ENCODE results near the gene PTMS. TPM values are rescaled to one million over a fixed set of nuclear protein-coding genes. Genes with fewer than 3 reads are reported as not detected.

The PTMS gene
- total and polyA plus RNA-seq, 7 donors = 93.2 to 392 (median 198) TPM

GRCh38 chr12:6818645-6819044 is 52.5 kb downstream of the PTMS start:
- TF ChIP-seq EP300 (IDR thresholded peaks at IDR 0.05) = no peak
- TF ChIP-seq POLR2AphosphoS5 (IDR thresholded peaks at IDR 0.05) = no peak
- TF ChIP-seq POLR2A (IDR thresholded peaks at IDR 0.05) = no peak
- no peak for TF ChIP-seq CTCF (IDR thresholded peaks at IDR 0.05)
- no peak overlapping the region for H3K27ac ChIP-seq
- H3K9me3 ChIP-seq = no peaks in the 10 kb centered on the region
- no peaks in the 10 kb centered on the region for H3K27me3 ChIP-seq
- 90 to 93% methylated on average over 5 of the region's 5 CpGs for WGBS, 2 donors
- peaks cover 0 to 18% (median 15%) of the 10 kb centered on the region in 4 donors for H3K4me1 ChIP-seq
- no peak overlapping the region for H3K4me3 ChIP-seq
- intact Hi-C loops (cut with DNase I) = no loop called here
- DNase-seq = no peak
- H3K36me3 ChIP-seq = no peaks in the 10 kb centered on the region

DNA sequence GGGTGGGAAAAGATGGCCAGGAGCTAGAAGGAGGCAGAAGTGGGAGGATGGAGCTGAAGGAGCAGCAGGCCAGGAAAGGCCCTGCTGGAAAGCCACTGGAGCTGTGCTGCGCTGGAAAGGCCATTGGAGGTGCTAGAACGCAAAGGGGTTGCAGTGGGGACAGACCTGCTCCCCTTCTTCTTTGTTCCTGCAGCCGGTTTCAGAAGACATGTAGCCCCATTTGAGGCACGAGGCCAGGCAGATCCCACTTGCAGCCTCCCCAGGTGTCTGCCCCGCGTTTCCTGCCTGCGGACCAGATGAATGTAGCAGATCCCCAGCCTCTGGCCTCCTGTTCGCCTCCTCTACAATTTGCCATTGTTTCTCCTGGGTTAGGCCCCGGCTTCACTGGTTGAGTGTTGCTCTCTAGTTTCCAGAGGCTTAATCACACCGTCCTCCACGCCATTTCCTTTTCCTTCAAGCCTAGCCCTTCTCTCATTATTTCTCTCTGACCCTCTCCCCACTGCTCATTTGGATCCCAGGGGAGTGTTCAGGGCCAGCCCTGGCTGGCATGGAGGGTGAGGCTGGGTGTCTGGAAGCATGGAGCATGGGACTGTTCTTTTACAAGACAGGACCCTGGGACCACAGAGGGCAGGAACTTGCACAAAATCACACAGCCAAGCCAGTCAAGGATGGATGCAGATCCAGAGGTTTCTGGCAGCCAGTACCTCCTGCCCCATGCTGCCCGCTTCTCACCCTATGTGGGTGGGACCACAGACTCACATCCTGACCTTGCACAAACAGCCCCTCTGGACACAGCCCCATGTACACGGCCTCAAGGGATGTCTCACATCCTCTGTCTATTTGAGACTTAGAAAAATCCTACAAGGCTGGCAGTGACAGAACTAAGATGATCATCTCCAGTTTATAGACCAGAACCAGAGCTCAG is 53.2 kb downstream of the PTMS start:
- Histone ChIP-seq H3K4me1 (peaks cover 0 to 18% (median 15%) of the 10 kb centered on the region in 4 donors), H3K4me3 (no peak overlapping the region), H3K27me3 (no peaks in the 10 kb centered on the region), H3K36me3 (no peaks in the 10 kb centered on the region), H3K9me3 (no peaks in the 10 kb centered on the region), H3K27ac (no peak overlapping the region)
- TF ChIP-seq CTCF (IDR thresholded peaks at IDR 0.05) = no peak
- TF ChIP-seq EP300 (IDR thresholded peaks at IDR 0.05) = no peak
- TF ChIP-seq POLR2AphosphoS5 (IDR thresholded peaks at IDR 0.05) = no peak
- no peak for TF ChIP-seq POLR2A (IDR thresholded peaks at IDR 0.05)
- intact Hi-C loops (cut with DNase I) = no loop called here
- WGBS, 2 donors = 88 to 91% methylated on average over 13 of the region's 13 CpGs
- no peak for DNase-seq

GRCh38 chr12:6820166-6820565 is 54.0 kb downstream of the PTMS start:
- H3K27me3 ChIP-seq = no peaks in the 10 kb centered on the region
- H3K4me3 ChIP-seq = no peak overlapping the region
- no peaks in the 10 kb centered on the region for H3K36me3 ChIP-seq
- H3K9me3 ChIP-seq = no peaks in the 10 kb centered on the region
- no peak overlapping the region for H3K27ac ChIP-seq
- H3K4me1 ChIP-seq = peaks cover 0 to 21% (median 17%) of the 10 kb centered on the region in 4 donors
- no peak for TF ChIP-seq CTCF (IDR thresholded peaks at IDR 0.05)
- TF ChIP-seq POLR2AphosphoS5 (IDR thresholded peaks at IDR 0.05) = no peak
- no peak for TF ChIP-seq POLR2A (IDR thresholded peaks at IDR 0.05)
- TF ChIP-seq EP300 (IDR thresholded peaks at IDR 0.05) = no peak
- no peak for DNase-seq
- intact Hi-C loops (cut with DNase I) = no loop called here
- WGBS, 2 donors = 80 to 89% methylated on average over 5 of the region's 5 CpGs

Other genes with a start within 250 kb of the PTMS start
- 1,000 to 10,000 TPM; 1,653 to 2,501 (median 2,098) TPM for gene GAPDH, start 231.8 kb upstream of the PTMS start, total RNA-seq
- gene GAPDH, start 231.8 kb upstream of the PTMS start, polyA plus RNA-seq = 1,000 to 10,000 TPM; 2,564 to 3,219 (median 3,101) TPM
- gene IFFO1, start 210.3 kb upstream of the PTMS start, total RNA-seq = 10 to 100 TPM; 15.3 to 34.3 (median 22.7) TPM
- gene IFFO1, start 210.3 kb upstream of the PTMS start, polyA plus RNA-seq = 10 to 100 TPM in 1 of 3 donors, 1 to 10 TPM in 2; 1.8 to 14.0 (median 4.2) TPM
- 10 to 100 TPM in 3 of 4 donors, 1 to 10 TPM in 1; 6.1 to 30.1 (median 23.2) TPM for gene NOP2, start 198.1 kb upstream of the PTMS start, total RNA-seq
- gene NOP2, start 198.1 kb upstream of the PTMS start, polyA plus RNA-seq = 10 to 100 TPM in 1 of 3 donors, 1 to 10 TPM in 2; 6.2 to 39.2 (median 7.8) TPM
- gene CHD4, start 159.0 kb upstream of the PTMS start, total RNA-seq = 100 to 1,000 TPM; 204 to 254 (median 217) TPM
- 100 to 1,000 TPM in 1 of 3 donors, 10 to 100 TPM in 2; 49.2 to 113 (median 53.6) TPM for gene CHD4, start 159.0 kb upstream of the PTMS start, polyA plus RNA-seq
- gene LPAR5, start 130.4 kb upstream of the PTMS start, total RNA-seq = 1 to 10 TPM in 2 of 4 donors, under 1 TPM in 2; 0.27 to 1.5 (median 0.67) TPM
- gene LPAR5, start 130.4 kb upstream of the PTMS start, polyA plus RNA-seq = 10 to 100 TPM in 1 of 3 donors, 1 to 10 TPM in 2; 4.2 to 16.5 (median 6.0) TPM
- gene ACRBP, start 118.9 kb upstream of the PTMS start, total RNA-seq = 1 to 10 TPM; 1.2 to 3.9 (median 1.6) TPM
- 1 to 10 TPM in 2 of 3 donors, not detected in 1; 2.3 to 3.1 TPM for gene ACRBP, start 118.9 kb upstream of the PTMS start, polyA plus RNA-seq
- gene ING4, start 103.2 kb upstream of the PTMS start, total RNA-seq = 10 to 100 TPM; 52.8 to 85.9 (median 63.4) TPM
- 10 to 100 TPM; 37.8 to 59.5 (median 42.5) TPM for gene ING4, start 103.2 kb upstream of the PTMS start, polyA plus RNA-seq
- 10 to 100 TPM; 24.0 to 32.6 (median 28.7) TPM for gene ZNF384, start 77.0 kb upstream of the PTMS start, total RNA-seq
- 10 to 100 TPM; 22.7 to 40.3 (median 30.0) TPM for gene ZNF384, start 77.0 kb upstream of the PTMS start, polyA plus RNA-seq
- gene PIANP, start 65.5 kb upstream of the PTMS start, total RNA-seq = under 1 TPM; 0.27 to 0.55 (median 0.43) TPM
- gene PIANP, start 65.5 kb upstream of the PTMS start, polyA plus RNA-seq = 1 to 10 TPM in 2 of 3 donors, under 1 TPM in 1; 0.46 to 2.0 (median 1.2) TPM
- gene COPS7A, start 42.3 kb upstream of the PTMS start, total RNA-seq = 10 to 100 TPM; 51.3 to 69.3 (median 60.1) TPM
- gene COPS7A, start 42.3 kb upstream of the PTMS start, polyA plus RNA-seq = 10 to 100 TPM; 48.6 to 52.5 (median 52.3) TPM
- 100 to 1,000 TPM; 148 to 163 (median 159) TPM for gene MLF2, start 13.2 kb upstream of the PTMS start, total RNA-seq
- gene MLF2, start 13.2 kb upstream of the PTMS start, polyA plus RNA-seq = 100 to 1,000 TPM; 157 to 220 (median 178) TPM
- 1 to 10 TPM; 1.4 to 6.9 (median 3.0) TPM for gene LAG3, start 6.2 kb downstream of the PTMS start, total RNA-seq
- 1 to 10 TPM in 2 of 3 donors, under 1 TPM in 1; 0.60 to 4.2 (median 1.4) TPM for gene LAG3, start 6.2 kb downstream of the PTMS start, polyA plus RNA-seq
- gene CD4, start 23.2 kb downstream of the PTMS start, total RNA-seq = 10 to 100 TPM in 3 of 4 donors, 1 to 10 TPM in 1; 2.5 to 12.8 (median 11.5) TPM
- 10 to 100 TPM in 2 of 3 donors, 1 to 10 TPM in 1; 4.8 to 29.7 (median 26.6) TPM for gene CD4, start 23.2 kb downstream of the PTMS start, polyA plus RNA-seq
- 10 to 100 TPM in 2 of 4 donors, 1 to 10 TPM in 2; 6.4 to 16.1 (median 10.2) TPM for gene GPR162, start 55.5 kb downstream of the PTMS start, total RNA-seq
- gene GPR162, start 55.5 kb downstream of the PTMS start, polyA plus RNA-seq = 1 to 10 TPM; 1.2 to 7.6 (median 1.8) TPM
- 10 to 100 TPM; 16.4 to 69.8 (median 20.5) TPM for gene P3H3, start 62.0 kb downstream of the PTMS start, total RNA-seq
- gene P3H3, start 62.0 kb downstream of the PTMS start, polyA plus RNA-seq = 1 to 10 TPM in 2 of 3 donors, under 1 TPM in 1; 0.60 to 6.0 (median 1.2) TPM
- gene GNB3, start 74.6 kb downstream of the PTMS start, total RNA-seq = 1 to 10 TPM in 3 of 4 donors, under 1 TPM in 1; 0.36 to 8.9 (median 2.2) TPM
- gene GNB3, start 74.6 kb downstream of the PTMS start, polyA plus RNA-seq = 1 to 10 TPM in 2 of 3 donors, under 1 TPM in 1; 0.46 to 1.2 (median 1.1) TPM
- 1 to 10 TPM in 1 of 4 donors, under 1 TPM in 3; 0.33 to 2.8 (median 0.45) TPM for gene CDCA3, start 84.9 kb downstream of the PTMS start, total RNA-seq
- 10 to 100 TPM in 1 of 3 donors, 1 to 10 TPM in 2; 4.8 to 31.2 (median 8.6) TPM for gene CDCA3, start 84.9 kb downstream of the PTMS start, polyA plus RNA-seq
- gene USP5, start 85.8 kb downstream of the PTMS start, total RNA-seq = 10 to 100 TPM; 37.1 to 44.7 (median 41.5) TPM
- gene USP5, start 85.8 kb downstream of the PTMS start, polyA plus RNA-seq = 10 to 100 TPM; 25.4 to 51.5 (median 26.4) TPM
- gene TPI1, start 101.2 kb downstream of the PTMS start, total RNA-seq = 100 to 1,000 TPM; 194 to 345 (median 299) TPM
- 100 to 1,000 TPM; 808 to 994 (median 968) TPM for gene TPI1, start 101.2 kb downstream of the PTMS start, polyA plus RNA-seq
- 10 to 100 TPM in 1 of 4 donors, 1 to 10 TPM in 3; 4.6 to 10.5 (median 8.2) TPM for gene SPSB2, start 106.9 kb downstream of the PTMS start, total RNA-seq
- gene SPSB2, start 106.9 kb downstream of the PTMS start, polyA plus RNA-seq = 10 to 100 TPM; 13.4 to 17.4 (median 13.5) TPM
- gene LRRC23, start 138.5 kb downstream of the PTMS start, total RNA-seq = 10 to 100 TPM; 12.2 to 21.0 (median 13.5) TPM
- gene LRRC23, start 138.5 kb downstream of the PTMS start, polyA plus RNA-seq = 10 to 100 TPM in 1 of 3 donors, 1 to 10 TPM in 2; 5.3 to 11.4 (median 5.5) TPM
- gene ENO2, start 148.2 kb downstream of the PTMS start, total RNA-seq = 10 to 100 TPM; 26.3 to 37.5 (median 35.0) TPM
- 10 to 100 TPM in 1 of 3 donors, 1 to 10 TPM in 2; 1.8 to 15.6 (median 3.0) TPM for gene ENO2, start 148.2 kb downstream of the PTMS start, polyA plus RNA-seq
- gene ATN1, start 161.6 kb downstream of the PTMS start, total RNA-seq = 100 to 1,000 TPM in 1 of 4 donors, 10 to 100 TPM in 3; 46.4 to 138 (median 60.3) TPM
- gene ATN1, start 161.6 kb downstream of the PTMS start, polyA plus RNA-seq = 10 to 100 TPM; 30.1 to 78.8 (median 33.0) TPM
- gene RNU7-1, start 177.5 kb downstream of the PTMS start, total RNA-seq = not detected
- gene RNU7-1, start 177.5 kb downstream of the PTMS start, polyA plus RNA-seq = not detected
- gene C12orf57, start 177.7 kb downstream of the PTMS start, total RNA-seq = 100 to 1,000 TPM; 465 to 697 (median 652) TPM
- 100 to 1,000 TPM; 305 to 810 (median 418) TPM for gene C12orf57, start 177.7 kb downstream of the PTMS start, polyA plus RNA-seq
- gene PTPN6, start 185.0 kb downstream of the PTMS start, total RNA-seq = 10 to 100 TPM in 3 of 4 donors, 1 to 10 TPM in 1; 5.3 to 13.6 (median 11.8) TPM
- 10 to 100 TPM; 42.1 to 92.4 (median 67.3) TPM for gene PTPN6, start 185.0 kb downstream of the PTMS start, polyA plus RNA-seq
- gene PHB2, start 204.3 kb downstream of the PTMS start, total RNA-seq = 100 to 1,000 TPM; 211 to 327 (median 285) TPM
- gene PHB2, start 204.3 kb downstream of the PTMS start, polyA plus RNA-seq = 100 to 1,000 TPM; 180 to 283 (median 184) TPM
- gene EMG1, start 204.6 kb downstream of the PTMS start, total RNA-seq = 10 to 100 TPM; 18.8 to 32.3 (median 22.7) TPM
- 10 to 100 TPM; 19.2 to 33.0 (median 21.3) TPM for gene EMG1, start 204.6 kb downstream of the PTMS start, polyA plus RNA-seq

Measured in sigmoid colon (tissue), 7 donors.